ENCODE measurements around the gene FLVCR1.

GRCh38 chr1:212858461-212859265 is 588 bp downstream of the FLVCR1 start:
- TF ChIP-seq CTCF (IDR thresholded peaks at IDR 0.05) = no peak
- TF ChIP-seq ZFX (IDR thresholded peaks at IDR 0.05; ENCODE audit: borderline replicate concordance) = no peak

Measured in 22Rv1 (cell line).